NB4 (cell line): Measurements from ENCODE around the gene KLHL11.

Source experiments
- CTCF ChIP-seq: IDR thresholded peaks from one replicate; pipeline ENCODE4 v1.5.1; 2012; ENCODE audit warnings: low read depth, low read length
- MYC ChIP-seq: IDR thresholded peaks from 2 replicates; pipeline ENCODE4 v1.6.1; 2011; ENCODE audit warnings: low read depth, low read length
- POLR2A ChIP-seq: IDR thresholded peaks from 2 replicates; pipeline ENCODE4 v1.6.1; 2011; ENCODE audit warnings: mild to moderate bottlenecking; ENCODE audit not compliant: insufficient read length; ENCODE audit errors: extremely low read depth

- TF ChIP-seq CTCF (no peak), MYC (no peak), POLR2A (no peak)
These were observed 41.6 kb downstream of the KLHL11 start for GRCh38 chr17:41823580-41823979.
